Heart left ventricle (tissue), 13 donors: Measurements from ENCODE around the gene MUCL3.

Source experiments
- POLR2A ChIP-seq, 2 donors: fragments of 450-650 bp; IDR thresholded peaks; one replicate each; pipeline ENCODE4 v1.6.1; 2017; ENCODE audit warnings: antibody characterized with exemption in 2 of 2, mild to moderate bottlenecking in 2 of 2, moderate library complexity in 2 of 2
- TF ChIP-seq, protein P1 (sequence below), 12 donors: fragments of 200-600 bp; sonication (generic) in 4 of 12; IDR thresholded peaks; one replicate each; pipeline versions ENCODE4 v1.5.0 to v1.8.0; 2018 to 2022; ENCODE audit warnings: antibody characterized with exemption in 12 of 12, mild to moderate bottlenecking in 5 of 12
- donor health status: ischemic (EF 13 %, LVEDD 7.1; RV severe dilation, severe dysfunction).
- donor health status: DM: no; HTN: yes; CAD: no.
- donor health status: DM: no; HTN: no; CAD: no.
- donor health status: ischemic (EF 25% LVEDD 6.9; RV normal size, moderate dysfunction).
- donor health status: ischemic (EF 25% LVEDD 5.7; RV mildly dilated, moderate dysfunction).
- donor health status: ischemic (EF 35%, LVEDD 5.7; RV mildly dilated, moderate dysfunction).
- donor health status: nonischemic (EF 11% LVEDD 7.7; RV severe dilation, severe dysfunction).
- donor health status: DM: yes; HTN: yes; CAD: no.
- donor health status: PGD.
- donor health status: ischemic (EF 29% LVEDD 5.4; RV normal size, mild dysfunction).
- donor health status: nonischemic (EF 23%, LVEDD 6.1; RV moderate dilation, normal function).

DNA sequence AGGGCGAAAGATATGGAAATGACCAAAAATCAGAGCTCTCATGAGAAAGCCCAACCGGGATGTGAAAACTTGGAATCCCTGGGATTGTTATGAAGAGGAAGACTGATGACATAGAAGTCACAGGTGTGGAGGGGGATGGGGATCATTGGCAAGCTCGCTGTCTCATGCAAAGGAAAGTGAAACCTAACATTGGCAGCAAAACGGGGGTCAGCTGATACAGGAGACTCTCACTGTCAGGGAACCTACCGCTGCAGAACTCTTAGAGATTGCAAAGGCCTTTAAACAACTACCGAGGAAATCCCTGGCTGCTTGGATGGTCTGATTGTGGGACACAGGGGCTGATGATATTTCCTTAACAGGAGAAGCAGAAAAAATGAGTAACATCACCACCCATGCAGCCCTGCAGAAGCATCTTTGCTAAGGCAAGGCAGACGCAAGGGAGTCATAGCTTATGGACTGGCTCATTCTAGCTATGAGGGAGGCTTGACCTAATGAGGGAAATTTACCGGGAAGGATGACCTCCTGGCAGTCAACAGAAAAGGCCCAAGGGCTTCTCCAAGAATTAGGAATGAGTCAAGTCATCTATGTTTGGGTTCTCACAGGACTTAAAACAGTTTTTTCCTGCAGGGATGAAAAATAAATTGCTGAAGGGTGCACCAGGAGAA lies 49.8 kb downstream of the MUCL3 start:
- TF ChIP-seq POLR2A (IDR thresholded peaks at IDR 0.05): no peak
- TF ChIP-seq, protein P1, sequence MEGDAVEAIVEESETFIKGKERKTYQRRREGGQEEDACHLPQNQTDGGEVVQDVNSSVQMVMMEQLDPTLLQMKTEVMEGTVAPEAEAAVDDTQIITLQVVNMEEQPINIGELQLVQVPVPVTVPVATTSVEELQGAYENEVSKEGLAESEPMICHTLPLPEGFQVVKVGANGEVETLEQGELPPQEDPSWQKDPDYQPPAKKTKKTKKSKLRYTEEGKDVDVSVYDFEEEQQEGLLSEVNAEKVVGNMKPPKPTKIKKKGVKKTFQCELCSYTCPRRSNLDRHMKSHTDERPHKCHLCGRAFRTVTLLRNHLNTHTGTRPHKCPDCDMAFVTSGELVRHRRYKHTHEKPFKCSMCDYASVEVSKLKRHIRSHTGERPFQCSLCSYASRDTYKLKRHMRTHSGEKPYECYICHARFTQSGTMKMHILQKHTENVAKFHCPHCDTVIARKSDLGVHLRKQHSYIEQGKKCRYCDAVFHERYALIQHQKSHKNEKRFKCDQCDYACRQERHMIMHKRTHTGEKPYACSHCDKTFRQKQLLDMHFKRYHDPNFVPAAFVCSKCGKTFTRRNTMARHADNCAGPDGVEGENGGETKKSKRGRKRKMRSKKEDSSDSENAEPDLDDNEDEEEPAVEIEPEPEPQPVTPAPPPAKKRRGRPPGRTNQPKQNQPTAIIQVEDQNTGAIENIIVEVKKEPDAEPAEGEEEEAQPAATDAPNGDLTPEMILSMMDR (IDR thresholded peaks at IDR 0.05): no peak
